Natural killer cell (primary cell): ENCODE results near the gene AK2. TPM values are rescaled to one million over a fixed set of nuclear protein-coding genes. Genes with fewer than 3 reads are reported as not detected.
"Not testable (repeated sequence)": the region's sequence is repeated elsewhere in the genome, so short reads cannot be mapped to it uniquely, and the experiment has no call there.

Experiments
- ATAC-seq, 3 donors: fragments of 150-1000 bp in 2 of 3; fragments of 200-7000 bp in 1 of 3; cut with Tn5 transposase; 1 replicate in 1 of 3; 2 replicates in 2 of 3; pipeline ENCODE4 v1.10.0; 2021; ENCODE audit warnings: mild to moderate bottlenecking in 2 of 3, moderate library complexity in 2 of 3
- DNase-seq, 2 donors: peaks; one replicate each; pipeline versions ENCODE4 v3.0.0 to v3.0.0-alpha.2; 2013 to 2021; ENCODE audit warnings: mixed read lengths in 1 of 2
- H3K27ac ChIP-seq: one replicate; pipeline ENCODE4 v1.5.1; 2013; ENCODE audit warnings: mild to moderate bottlenecking, low read length
- H3K27me3 ChIP-seq: one replicate; pipeline ENCODE4 v1.6.1; 2013; ENCODE audit warnings: low read length; ENCODE audit not compliant: control insufficient read depth, insufficient read depth
- H3K36me3 ChIP-seq: one replicate; pipeline ENCODE4 v1.6.1; 2013; ENCODE audit warnings: low read length; ENCODE audit not compliant: control insufficient read depth, insufficient read depth
- H3K4me1 ChIP-seq: one replicate; pipeline ENCODE4 v1.6.1; 2013; ENCODE audit warnings: low read length; ENCODE audit not compliant: control insufficient read depth, insufficient read depth
- H3K4me3 ChIP-seq: one replicate; pipeline ENCODE4 v1.5.1; 2013; ENCODE audit warnings: low read length
- H3K9me3 ChIP-seq: one replicate; pipeline ENCODE4 v1.6.1; 2013; ENCODE audit warnings: low read length; ENCODE audit not compliant: control insufficient read depth, insufficient read depth
- H3K27ac Mint-ChIP-seq, 2 donors: one replicate each; pipeline ENCODE4 v1.8.0; 2022; ENCODE audit warnings: mild to moderate bottlenecking in 2 of 2, mixed read lengths in 2 of 2, moderate library complexity in 1 of 2
- H3K27me3 Mint-ChIP-seq, 2 donors: one replicate each; pipeline ENCODE4 v1.8.0; 2022; ENCODE audit warnings: low read depth in 2 of 2, mixed read lengths in 2 of 2
- H3K36me3 Mint-ChIP-seq: one replicate; pipeline ENCODE4 v1.8.0; 2022; ENCODE audit warnings: mixed read lengths
- H3K4me1 Mint-ChIP-seq, 2 donors: one replicate each; pipeline ENCODE4 v1.8.0; 2022; ENCODE audit warnings: mixed read lengths in 2 of 2
- H3K4me3 Mint-ChIP-seq: one replicate; pipeline ENCODE4 v1.8.0; 2022; ENCODE audit warnings: mild to moderate bottlenecking, moderate library complexity, mixed read lengths
- H3K9me3 Mint-ChIP-seq, 2 donors: one replicate each; pipeline ENCODE4 v1.8.0; 2022; ENCODE audit warnings: mixed read lengths in 2 of 2
- WGBS: methylation state at CpG from one replicate; pipeline ENCODE4 v1.1.7; 2013; ENCODE audit warnings: missing lambda C conversion rate; ENCODE audit not compliant: insufficient coverage; 5-methylcytosine and 5-hydroxymethylcytosine counted together
- intact Hi-C: fragments of 100-400 bp; cut with micrococcal nuclease; formaldehyde crosslinking; loops from one replicate; pipeline ENCODE4 v1.14.2; 2022
- total RNA-seq, 4 donors: library from RNA; stranded (reverse); fragments of 120-200 nt in 1 of 4; gene quantifications; one replicate each; pipeline versions ENCODE4 v1.2.3 to v1.2.4, GENCODE V29; 2013 to 2022
- TF ChIP-seq, protein P1 (sequence below): fragments of 200-600 bp; IDR thresholded peaks from one replicate; pipeline ENCODE4 v1.8.0; 2022; ENCODE audit warnings: antibody characterized with exemption

Gene AK2
- total RNA-seq, 3 donors from 2014 or later (not counting 1 experiment from before 2014, with no cell fraction given), result 64.8 to 94.0 (median 67.1) TPM

DNA sequence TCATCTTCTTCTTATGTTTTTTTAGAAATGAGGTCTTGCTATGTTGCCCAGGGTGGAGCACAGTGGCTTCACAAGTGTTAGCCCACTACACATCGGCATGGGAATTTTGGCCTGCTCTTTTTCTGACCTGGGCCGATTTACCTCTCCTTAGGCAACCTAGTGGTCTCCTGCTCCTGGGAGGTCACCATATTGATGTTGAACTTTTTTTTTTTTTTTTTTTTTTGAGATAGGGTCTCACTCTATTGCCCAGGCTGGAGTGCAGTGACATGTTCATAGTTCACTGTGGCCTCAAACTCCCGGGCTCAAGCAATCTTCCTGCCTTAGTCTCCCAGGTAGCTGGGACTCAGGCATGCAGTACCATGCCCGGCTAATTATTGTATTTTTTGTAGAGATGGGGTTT lies 7.5 kb downstream of the AK2 start:
- Mint-ChIP-seq H3K27me3 (no peaks in the 10 kb centered on the region), H3K9me3 (no peaks in the 10 kb centered on the region), H3K4me3 (no peak overlapping the region), H3K27ac (no peak overlapping the region), H3K4me1 (peaks cover 34 to 48% of the 10 kb centered on the region in 2 donors), H3K36me3 (no peaks in the 10 kb centered on the region)
- ATAC-seq (no peak), DNase-seq (no peak)
- TF ChIP-seq, protein P1, sequence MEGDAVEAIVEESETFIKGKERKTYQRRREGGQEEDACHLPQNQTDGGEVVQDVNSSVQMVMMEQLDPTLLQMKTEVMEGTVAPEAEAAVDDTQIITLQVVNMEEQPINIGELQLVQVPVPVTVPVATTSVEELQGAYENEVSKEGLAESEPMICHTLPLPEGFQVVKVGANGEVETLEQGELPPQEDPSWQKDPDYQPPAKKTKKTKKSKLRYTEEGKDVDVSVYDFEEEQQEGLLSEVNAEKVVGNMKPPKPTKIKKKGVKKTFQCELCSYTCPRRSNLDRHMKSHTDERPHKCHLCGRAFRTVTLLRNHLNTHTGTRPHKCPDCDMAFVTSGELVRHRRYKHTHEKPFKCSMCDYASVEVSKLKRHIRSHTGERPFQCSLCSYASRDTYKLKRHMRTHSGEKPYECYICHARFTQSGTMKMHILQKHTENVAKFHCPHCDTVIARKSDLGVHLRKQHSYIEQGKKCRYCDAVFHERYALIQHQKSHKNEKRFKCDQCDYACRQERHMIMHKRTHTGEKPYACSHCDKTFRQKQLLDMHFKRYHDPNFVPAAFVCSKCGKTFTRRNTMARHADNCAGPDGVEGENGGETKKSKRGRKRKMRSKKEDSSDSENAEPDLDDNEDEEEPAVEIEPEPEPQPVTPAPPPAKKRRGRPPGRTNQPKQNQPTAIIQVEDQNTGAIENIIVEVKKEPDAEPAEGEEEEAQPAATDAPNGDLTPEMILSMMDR, result no peak
- no peaks in the 10 kb centered on the region for H3K9me3 ChIP-seq
- peaks cover 13% of the 10 kb centered on the region for H3K4me1 ChIP-seq
- H3K4me3 ChIP-seq, result no peak overlapping the region
- H3K27ac ChIP-seq, result no peak overlapping the region
- no peaks in the 10 kb centered on the region for H3K27me3 ChIP-seq
- H3K36me3 ChIP-seq, result peaks cover 8% of the 10 kb centered on the region
- 95% methylated on average over 4 of the region's 4 CpGs for WGBS
- intact Hi-C loops, result no loop called here

DNA sequence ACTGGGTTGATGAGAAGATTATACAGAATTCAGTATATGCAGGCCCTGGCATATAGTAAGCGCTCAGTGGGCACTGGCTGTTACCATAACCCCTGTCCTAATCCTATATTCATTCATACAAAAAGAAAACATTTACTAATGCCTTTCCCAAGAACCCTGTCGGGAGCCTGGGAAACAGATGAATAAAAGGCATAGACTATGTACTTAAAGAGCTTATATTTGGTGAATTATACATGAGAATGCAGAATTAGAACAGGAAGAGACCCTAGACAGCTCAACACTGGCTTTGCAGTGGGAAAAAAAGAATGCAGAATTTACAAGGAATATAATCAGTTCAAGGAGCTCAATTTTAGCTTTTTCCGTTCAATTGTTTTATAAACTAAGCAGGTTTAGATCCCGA lies 10.9 kb downstream of the AK2 start:
- no peaks in the 10 kb centered on the region for H3K9me3 Mint-ChIP-seq
- peaks cover 9% of the 10 kb centered on the region for H3K36me3 Mint-ChIP-seq
- H3K27me3 Mint-ChIP-seq, result no peaks in the 10 kb centered on the region
- TF ChIP-seq, protein P1, result no peak
- H3K4me3 Mint-ChIP-seq, result no peak overlapping the region
- 98% methylated on average over 3 of the region's 4 CpGs for WGBS
- intact Hi-C loops, result no loop called here
- H3K4me3 ChIP-seq, result no peak overlapping the region
- H3K4me1 Mint-ChIP-seq, result peaks cover 18 to 25% of the 10 kb centered on the region in 2 donors
- no peaks in the 10 kb centered on the region for H3K9me3 ChIP-seq
- no peak overlapping the region for H3K27ac ChIP-seq
- DNase-seq, result no peak
- ATAC-seq, result no peak
- H3K27ac Mint-ChIP-seq, result no peak overlapping the region
- H3K36me3 ChIP-seq, result peaks cover 26% of the 10 kb centered on the region
- H3K4me1 ChIP-seq, result peaks cover 10% of the 10 kb centered on the region
- no peaks in the 10 kb centered on the region for H3K27me3 ChIP-seq

DNA sequence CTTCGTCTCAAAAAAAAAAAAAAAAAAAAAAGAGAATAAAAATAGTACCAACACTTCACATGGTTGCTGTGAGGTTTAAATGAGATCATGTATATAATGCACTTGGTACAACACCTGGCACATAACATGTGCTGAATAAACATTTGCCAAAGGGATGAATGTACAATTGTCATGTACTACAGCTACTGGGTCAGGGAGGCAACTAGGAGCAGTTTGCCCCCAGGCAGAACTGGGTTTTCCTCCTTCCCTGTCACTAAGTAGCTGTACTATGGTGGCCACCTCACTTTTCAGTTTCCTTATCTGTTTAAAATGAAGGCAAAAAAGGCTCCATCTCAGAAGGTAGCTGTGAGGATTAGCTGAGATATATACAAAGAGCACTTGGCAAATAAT lies 11.5 kb downstream of the AK2 start:
- no peak for ATAC-seq
- TF ChIP-seq, protein P1, result no peak
- Mint-ChIP-seq H3K4me3 (no peak overlapping the region), H3K27me3 (no peaks in the 10 kb centered on the region), H3K36me3 (peaks cover 9% of the 10 kb centered on the region), H3K27ac (peak overlapping the region in 1 of 2 donors; percentile 16), H3K4me1 (peaks cover 18 to 22% of the 10 kb centered on the region in 2 donors), H3K9me3 (no peaks in the 10 kb centered on the region)
- no peak for DNase-seq
- no peak overlapping the region for H3K27ac ChIP-seq
- H3K4me3 ChIP-seq, result no peak overlapping the region
- no peaks in the 10 kb centered on the region for H3K27me3 ChIP-seq
- peaks cover 31% of the 10 kb centered on the region for H3K36me3 ChIP-seq
- intact Hi-C loops, result no loop called here
- WGBS, result no CpG with 5 or more reads among the region's 1 CpG
- peaks cover 10% of the 10 kb centered on the region for H3K4me1 ChIP-seq
- H3K9me3 ChIP-seq, result no peaks in the 10 kb centered on the region

DNA sequence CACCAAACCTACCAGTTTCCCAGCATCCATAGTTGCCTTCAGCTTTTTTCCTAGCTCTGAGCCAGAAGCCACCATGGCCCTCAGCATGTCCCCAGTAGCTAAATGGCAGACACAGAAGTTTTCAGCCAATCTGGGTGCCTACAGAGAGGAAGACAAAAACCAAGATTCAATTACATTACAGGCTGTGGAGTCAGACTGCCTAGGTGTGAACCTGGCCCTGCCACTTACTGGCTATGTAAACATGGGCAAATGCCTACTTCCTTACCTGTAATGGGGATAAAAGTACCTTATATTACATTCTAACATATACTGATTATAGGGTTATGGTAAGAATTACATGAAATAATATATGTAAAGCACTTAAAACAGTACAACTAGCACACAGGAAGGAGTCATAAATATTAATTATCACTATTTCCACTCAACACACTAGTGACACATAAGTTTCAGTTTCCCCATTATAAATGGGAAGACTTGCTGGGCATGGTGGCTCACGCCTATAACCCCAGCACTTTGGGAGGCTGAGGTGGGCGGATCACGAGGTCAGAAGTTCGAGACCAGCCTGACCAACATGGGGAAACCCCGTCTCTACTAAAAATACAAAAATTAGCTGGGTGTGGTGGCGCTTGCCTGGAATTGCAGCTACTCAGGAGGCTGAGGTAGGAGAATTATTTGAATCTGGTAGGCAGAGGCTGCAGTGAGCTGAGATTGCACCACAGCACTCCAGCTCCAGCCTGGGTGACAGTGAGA lies 12.1 kb downstream of the AK2 start:
- ATAC-seq, result peak in 2 of 3 donors; percentile 41 to 68
- Mint-ChIP-seq H3K36me3 (peaks cover 13% of the 10 kb centered on the region), H3K27ac (peak overlapping the region in 1 of 2 donors; percentile 16), H3K4me1 (peaks cover 16 to 18% of the 10 kb centered on the region in 2 donors)
- H3K27me3 ChIP-seq, H3K4me3 Mint-ChIP-seq, intact Hi-C loops, H3K4me3 ChIP-seq, H3K27ac ChIP-seq, H3K9me3 ChIP-seq, H3K27me3 Mint-ChIP-seq, H3K9me3 Mint-ChIP-seq, H3K4me1 ChIP-seq, DNase-seq: not testable (repeated sequence)
- WGBS, result 35% methylated on average over 4 of the region's 6 CpGs
- peaks cover 36% of the 10 kb centered on the region for H3K36me3 ChIP-seq
